SK-N-MC (cell line): ENCODE data around the gene UBL7.
"Not testable (repeated sequence)": the region's sequence is repeated elsewhere in the genome, so short reads cannot be mapped to it uniquely, and the experiment has no call there.

Source experiments
- EZH2 ChIP-seq: fragments of 200-600 bp; sonication (generic); IDR thresholded peaks from one replicate; pipeline ENCODE4 v1.6.1; 2017; ENCODE audit warnings: antibody characterized with exemption
- POLR2AphosphoS5 ChIP-seq: IDR thresholded peaks from 2 replicates; pipeline ENCODE4 v1.6.1; 2012; ENCODE audit warnings: mild to moderate bottlenecking, low read depth, low read length, borderline replicate concordance

DNA sequence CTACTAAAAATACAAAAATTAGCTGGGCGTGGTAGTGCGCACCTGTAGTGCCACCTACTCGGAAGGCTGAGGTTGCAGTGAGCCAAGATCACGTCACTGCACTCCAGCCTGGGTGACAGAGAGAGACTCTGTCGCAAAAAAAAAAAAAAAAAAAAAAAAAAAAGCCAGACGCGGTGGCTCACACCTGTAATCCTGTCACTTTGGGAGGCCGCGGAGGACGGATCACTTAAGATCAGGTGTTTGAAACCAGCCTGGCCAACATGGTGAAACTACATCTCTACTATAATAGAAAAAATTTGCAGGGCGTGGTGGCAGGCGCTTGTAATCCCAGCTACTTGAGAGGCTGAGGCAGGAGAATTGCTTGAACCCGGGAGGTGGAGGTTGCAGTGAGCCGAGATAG is 1.2 kb downstream of the UBL7 start:
- TF ChIP-seq POLR2AphosphoS5, EZH2: not testable (repeated sequence)
